HG03378 (cell line): ENCODE data around the gene LSAMP.

Experiments
- ATAC-seq: cut with Tn5 transposase; IDR thresholded peaks from one replicate; pipeline ENCODE4 v1.9.1; 2021; ENCODE audit warnings: mild to moderate bottlenecking, moderate library complexity; ENCODE audit not compliant: unreplicated experiment

LSAMP gene

GRCh38 chr3:116367761-116368395 lies 77.4 kb downstream of the LSAMP start:
- ATAC-seq, result no peak

- no peak for ATAC-seq
These were observed 89.2 kb downstream of the LSAMP start for GRCh38 chr3:116356056-116356455.

DNA sequence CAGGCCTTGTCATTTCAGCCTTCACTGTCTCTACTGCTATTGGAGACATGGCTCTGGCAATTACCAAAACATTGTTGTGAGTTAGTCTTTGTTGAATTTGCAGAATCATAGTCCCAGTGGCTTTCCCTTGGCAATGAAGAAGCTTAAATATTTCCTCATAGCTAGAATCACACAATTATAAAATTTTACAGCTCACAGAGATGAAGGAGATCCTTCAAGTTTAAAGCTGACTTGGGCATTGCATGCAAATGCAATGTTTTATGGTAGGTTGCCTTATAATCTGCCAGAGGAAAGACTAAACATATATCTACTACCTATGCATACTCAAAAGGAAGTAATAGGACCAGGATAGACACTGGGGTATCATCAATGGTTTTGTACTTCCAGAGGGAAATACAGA lies 90.9 kb downstream of the LSAMP start:
- ATAC-seq, result no peak

DNA sequence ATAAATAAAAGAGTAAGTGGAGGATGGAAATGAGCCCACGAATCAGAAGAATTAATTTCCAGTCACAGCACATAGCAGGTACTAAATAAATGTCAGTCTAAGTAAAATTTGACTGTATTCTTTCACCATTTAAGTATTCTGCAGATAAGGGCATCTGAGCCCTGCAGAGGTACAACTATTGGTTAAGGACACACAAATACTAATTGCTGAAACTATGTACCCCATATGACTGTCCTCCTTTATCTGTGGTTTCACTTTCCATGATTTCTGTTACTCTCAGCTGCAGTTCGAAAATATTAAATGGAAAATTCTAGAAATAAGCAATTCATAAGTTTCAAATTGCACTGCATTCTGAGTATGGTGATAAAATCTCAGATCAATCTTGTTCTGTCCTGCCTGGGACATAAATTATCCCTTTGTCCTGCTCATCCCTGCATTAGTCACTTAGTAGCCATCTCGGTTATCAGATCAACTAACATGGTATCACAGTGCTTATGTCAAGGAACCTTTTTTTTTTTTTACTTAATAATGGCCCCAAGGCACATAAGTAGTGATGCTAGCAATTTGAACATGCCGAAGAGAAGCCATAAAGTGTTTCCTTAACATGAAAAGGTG lies 95.1 kb downstream of the LSAMP start:
- no peak for ATAC-seq

DNA sequence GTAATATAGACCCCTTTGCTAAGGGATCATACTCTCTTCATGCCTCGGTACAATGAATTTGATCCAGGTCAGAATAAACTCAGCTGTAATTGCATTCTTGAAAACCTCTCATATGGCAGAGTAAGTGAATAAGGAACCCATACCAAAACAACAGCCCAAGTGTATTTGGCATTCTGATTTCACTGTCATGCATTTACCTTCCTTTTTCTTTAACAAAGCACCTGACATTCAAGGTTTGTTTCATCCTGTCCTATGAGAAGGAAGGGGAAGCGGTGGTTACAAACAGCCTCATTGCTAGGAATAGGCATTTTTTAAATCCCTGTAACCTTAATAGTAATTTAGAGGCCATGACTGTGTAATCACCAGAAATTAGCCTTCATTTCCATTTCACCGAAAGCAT lies 97.1 kb downstream of the LSAMP start:
- ATAC-seq, result no peak

GRCh38 chr3:116342499-116342898 lies 102.8 kb downstream of the LSAMP start:
- ATAC-seq, result no peak

- ATAC-seq, result peak; percentile 40
These were observed 103.4 kb downstream of the LSAMP start for GRCh38 chr3:116341899-116342298.

DNA sequence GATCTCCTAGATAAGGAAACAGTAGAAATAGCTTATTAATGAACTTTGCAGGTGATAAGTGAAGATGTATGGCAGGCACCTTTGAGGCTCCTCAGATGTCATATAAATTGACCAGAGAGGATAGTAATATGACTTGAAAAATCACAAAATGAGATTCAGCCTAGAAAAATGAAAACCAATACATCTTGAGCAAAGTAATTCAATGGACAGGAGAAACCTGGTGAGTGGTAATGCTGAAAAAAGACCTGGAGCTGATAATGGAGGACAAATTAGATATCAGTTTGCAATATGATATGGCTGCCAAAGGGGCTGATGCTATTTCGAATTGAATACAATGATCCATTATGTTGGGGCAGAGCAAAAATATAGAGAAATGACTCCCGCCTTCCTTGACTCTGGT lies 103.9 kb downstream of the LSAMP start:
- no peak for ATAC-seq

DNA sequence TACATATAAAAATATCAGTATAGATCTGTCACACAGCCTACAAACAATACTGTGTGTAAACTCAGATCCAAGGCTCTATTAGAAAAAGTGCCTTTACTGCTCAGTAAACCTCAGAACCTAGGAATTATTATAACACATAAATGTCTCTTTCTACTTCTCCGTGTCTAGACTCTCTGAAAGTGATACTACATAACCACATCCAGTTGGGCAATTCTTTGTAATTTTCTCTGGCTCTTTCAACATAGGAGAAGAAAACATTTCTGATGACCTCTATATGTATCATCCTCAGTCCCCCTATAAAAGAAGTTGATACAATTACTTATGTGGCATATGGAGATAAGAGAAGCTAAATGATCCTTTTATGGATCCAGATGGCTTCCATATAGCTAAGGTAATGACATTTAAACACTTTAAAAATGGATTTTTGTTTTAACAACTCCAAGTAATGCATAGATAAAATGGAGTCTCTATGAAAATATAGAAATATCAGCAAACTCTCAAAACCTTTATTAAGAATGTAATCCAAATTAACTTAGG lies 104.5 kb downstream of the LSAMP start:
- ATAC-seq, result no peak

GRCh38 chr3:116339441-116340028 lies 105.8 kb downstream of the LSAMP start:
- ATAC-seq, result no peak

DNA sequence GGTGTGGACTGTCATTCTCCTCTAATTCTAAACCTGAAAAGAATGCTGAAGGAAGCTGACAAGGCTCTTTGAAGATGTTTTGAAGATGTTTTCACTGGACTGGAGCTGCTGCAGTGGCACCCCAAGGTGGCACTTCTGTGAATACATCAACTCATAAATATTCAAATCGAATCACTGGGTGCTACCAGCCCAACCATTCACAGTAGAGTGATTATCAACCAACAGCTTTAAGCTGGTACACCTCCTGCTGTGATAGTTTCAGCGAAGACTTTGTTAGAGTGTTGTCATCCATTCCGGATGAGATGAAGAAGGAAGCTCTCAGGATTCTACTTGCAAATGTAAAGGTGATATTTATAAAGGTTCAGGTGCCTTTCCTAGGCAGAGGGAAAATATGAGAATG lies 106.6 kb downstream of the LSAMP start:
- ATAC-seq, result no peak

GRCh38 chr3:116337229-116337628 lies 108.1 kb downstream of the LSAMP start:
- ATAC-seq, result no peak

DNA sequence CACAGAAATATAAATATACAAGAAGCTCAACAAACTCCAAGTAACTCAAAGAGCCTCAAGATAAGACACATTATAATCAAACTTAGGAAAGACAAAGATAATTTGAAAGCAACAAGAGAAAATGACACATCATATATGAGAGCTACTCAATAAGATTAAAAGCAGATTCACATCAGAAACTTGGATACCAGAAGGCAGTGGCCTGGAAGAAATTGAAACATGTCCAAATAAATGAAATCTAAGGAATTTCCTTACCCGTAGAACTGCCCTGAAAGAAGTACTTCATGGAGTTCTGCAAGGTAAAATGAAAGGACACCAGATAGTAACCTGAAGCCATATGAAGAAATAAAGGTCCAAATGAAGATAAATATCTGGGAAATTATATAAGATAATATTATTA lies 113.9 kb downstream of the LSAMP start:
- ATAC-seq, result no peak

DNA sequence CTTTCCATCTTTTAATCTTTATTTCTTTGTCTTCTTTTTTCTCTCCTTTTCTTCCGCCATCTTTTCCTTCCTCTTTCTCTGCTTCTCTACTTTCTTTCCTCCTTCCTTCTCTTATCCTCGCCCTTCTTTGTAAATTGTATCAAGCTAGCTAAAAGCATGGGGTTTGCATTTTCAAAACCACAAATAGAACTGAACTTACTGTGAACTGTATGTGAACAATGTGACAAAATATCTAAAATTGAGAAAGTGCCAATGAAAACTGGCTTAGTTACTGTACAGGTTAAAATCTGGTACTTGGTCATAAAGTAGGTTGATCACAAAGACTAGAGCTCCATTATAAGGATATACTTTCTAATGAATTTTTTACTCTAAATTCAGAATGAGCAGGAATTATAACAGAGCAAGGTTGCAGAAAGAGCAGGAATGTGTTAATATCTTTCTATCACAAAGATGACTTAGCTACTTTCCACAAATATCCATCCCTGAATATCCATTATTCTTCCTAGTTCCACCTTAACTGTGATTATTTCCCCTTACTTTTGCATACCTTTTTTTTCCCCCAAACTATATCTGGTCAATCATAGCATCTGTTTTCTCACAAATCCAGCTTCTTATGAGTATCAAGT lies 122.4 kb downstream of the LSAMP start:
- no peak for ATAC-seq

- ATAC-seq, result no peak
These were observed 126.9 kb downstream of the LSAMP start for GRCh38 chr3:116318370-116318769.

DNA sequence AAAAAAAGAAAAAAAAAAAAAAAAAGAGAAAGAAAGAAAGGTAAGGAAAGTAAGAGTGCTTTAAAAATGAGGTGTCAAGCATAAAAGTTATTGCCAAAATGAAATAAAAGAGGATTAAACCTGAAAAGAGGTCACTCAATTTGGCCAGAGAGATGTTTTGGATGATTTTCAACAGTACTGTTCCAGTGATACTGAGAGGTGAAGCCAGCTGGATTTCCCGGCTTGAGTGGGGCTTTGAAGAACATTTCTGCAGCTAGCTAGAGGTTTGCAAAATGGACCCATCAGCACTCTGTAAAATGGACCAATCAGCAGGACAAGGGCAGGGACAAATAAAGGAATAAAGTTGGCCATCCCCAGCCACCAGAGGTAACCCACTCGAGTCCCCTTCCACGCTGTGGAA lies 128.5 kb downstream of the LSAMP start:
- no peak for ATAC-seq

GRCh38 chr3:116314476-116314875 lies 130.8 kb downstream of the LSAMP start:
- no peak for ATAC-seq

- ATAC-seq, result no peak
These were observed 138.6 kb downstream of the LSAMP start for GRCh38 chr3:116306720-116307119.

DNA sequence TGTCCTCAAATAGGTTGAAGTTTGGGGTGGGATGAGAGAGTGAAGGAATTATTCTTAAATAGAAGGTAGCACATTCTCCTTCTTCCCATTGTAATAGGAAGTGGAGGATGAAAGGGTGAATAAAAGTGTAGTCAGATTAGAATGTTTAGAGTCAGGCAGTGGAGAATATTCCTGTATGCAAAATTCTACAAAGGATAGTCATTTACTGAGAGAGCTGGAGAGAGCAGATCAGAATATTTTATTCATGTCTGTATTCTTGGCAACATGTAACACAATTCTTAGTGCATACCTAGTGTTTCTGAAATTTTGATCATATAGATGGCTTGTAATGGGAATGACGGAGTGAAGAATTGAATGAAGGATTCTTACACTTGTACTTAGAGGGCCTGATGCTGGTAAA lies 139.1 kb downstream of the LSAMP start:
- no peak for ATAC-seq

- ATAC-seq, result no peak
These were observed 143.1 kb downstream of the LSAMP start for GRCh38 chr3:116302087-116302747.

DNA sequence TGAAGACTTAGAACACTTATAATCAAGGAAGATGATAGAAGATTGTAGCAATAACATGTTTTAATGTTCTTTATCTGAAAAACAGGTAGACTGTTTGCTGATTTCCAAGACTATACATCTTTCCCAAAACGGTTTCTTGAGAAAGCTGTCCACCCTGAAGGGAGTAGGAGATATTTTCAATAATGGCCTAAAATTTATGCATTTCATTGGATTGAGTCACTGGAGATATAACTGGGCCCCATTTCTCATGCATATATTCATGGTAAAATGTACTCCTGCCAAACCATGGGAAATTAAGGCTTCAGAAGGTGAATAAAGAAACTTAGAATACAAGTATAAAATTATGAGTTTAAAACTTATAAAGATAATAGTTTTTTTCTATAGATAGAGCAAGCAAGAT lies 143.9 kb downstream of the LSAMP start:
- ATAC-seq, result no peak
